Measurements from ENCODE around the gene REC114.
"Not testable (repeated sequence)": the region's sequence is repeated elsewhere in the genome, so short reads cannot be mapped to it uniquely, and the experiment has no call there.

REC114 gene

GRCh38 chr15:73442968-73443367, at the start of gene REC114:
Gene REC114, plus strand, starts transcription at chr15:73443164. Its CDS starts 22 bp downstream, at chr15:73443186.
- Histone ChIP-seq H3K36me3 (ENCODE audit: insufficient read depth, low read length) (no peaks in the 10 kb centered on the region), H3K27me3 (ENCODE audit: insufficient read depth, low read length) (peaks cover 83% of the 10 kb centered on the region), H3K4me3 (ENCODE audit: low read depth, low read length) (no peak within 1 kb of the TSS), H3K4me1 (ENCODE audit: control insufficient read depth, insufficient read depth, low read length, unreplicated experiment) (no peaks in the 10 kb centered on the region), H2AFZ (ENCODE audit: low read length, unreplicated experiment) (no peak within 1 kb of the TSS), H3K79me2 (ENCODE audit: control insufficient read depth, insufficient read depth, low read length, unreplicated experiment) (no peaks in the 10 kb centered on the region), H3K27ac (ENCODE audit: low read depth, low read length) (no peak within 1 kb of the TSS)

- Histone ChIP-seq H3K4me1 (ENCODE audit: control insufficient read depth, insufficient read depth, low read length, unreplicated experiment) (peaks cover 13% of the 10 kb centered on the region), H2AFZ (ENCODE audit: low read length, unreplicated experiment) (no peak overlapping the region), H3K27me3 (ENCODE audit: insufficient read depth, low read length) (peaks cover 26% of the 10 kb centered on the region), H3K4me3 (ENCODE audit: low read depth, low read length) (no peak overlapping the region), H3K36me3 (ENCODE audit: insufficient read depth, low read length) (no peaks in the 10 kb centered on the region), H3K27ac (ENCODE audit: low read depth, low read length) (no peak overlapping the region), H3K79me2 (ENCODE audit: control insufficient read depth, insufficient read depth, low read length, unreplicated experiment) (no peaks in the 10 kb centered on the region)
Observed at GRCh38 chr15:73393336-73393735, 49.6 kb upstream of the REC114 start.

- no peak overlapping the region for H2AFZ ChIP-seq (ENCODE audit: low read length, unreplicated experiment)
- H3K27me3 ChIP-seq (ENCODE audit: insufficient read depth, low read length) = peaks cover 26% of the 10 kb centered on the region
- H3K27ac ChIP-seq (ENCODE audit: low read depth, low read length) = no peak overlapping the region
- no peaks in the 10 kb centered on the region for H3K79me2 ChIP-seq (ENCODE audit: control insufficient read depth, insufficient read depth, low read length, unreplicated experiment)
- H3K4me1 ChIP-seq (ENCODE audit: control insufficient read depth, insufficient read depth, low read length, unreplicated experiment) = peaks cover 7% of the 10 kb centered on the region
- H3K36me3 ChIP-seq (ENCODE audit: insufficient read depth, low read length) = no peaks in the 10 kb centered on the region
- no peak overlapping the region for H3K4me3 ChIP-seq (ENCODE audit: low read depth, low read length)
Observed at GRCh38 chr15:73394782-73395181, 48.2 kb upstream of the REC114 start.

- H3K36me3 ChIP-seq (ENCODE audit: insufficient read depth, low read length) = no peaks in the 10 kb centered on the region
- no peak overlapping the region for H3K4me3 ChIP-seq (ENCODE audit: low read depth, low read length)
- peaks cover 26% of the 10 kb centered on the region for H3K27me3 ChIP-seq (ENCODE audit: insufficient read depth, low read length)
- H3K79me2 ChIP-seq (ENCODE audit: control insufficient read depth, insufficient read depth, low read length, unreplicated experiment) = no peaks in the 10 kb centered on the region
- H3K4me1 ChIP-seq (ENCODE audit: control insufficient read depth, insufficient read depth, low read length, unreplicated experiment) = peaks cover 1% of the 10 kb centered on the region
- H2AFZ ChIP-seq (ENCODE audit: low read length, unreplicated experiment) = no peak overlapping the region
- no peak overlapping the region for H3K27ac ChIP-seq (ENCODE audit: low read depth, low read length)
Observed at GRCh38 chr15:73395671-73396070, 47.3 kb upstream of the REC114 start.

GRCh38 chr15:73397461-73397860, 45.5 kb upstream of the REC114 start:
- Histone ChIP-seq H3K36me3 (ENCODE audit: insufficient read depth, low read length) (no peaks in the 10 kb centered on the region), H3K4me3 (ENCODE audit: low read depth, low read length) (no peak overlapping the region), H3K4me1 (ENCODE audit: control insufficient read depth, insufficient read depth, low read length, unreplicated experiment) (peaks cover 4% of the 10 kb centered on the region), H2AFZ (ENCODE audit: low read length, unreplicated experiment) (no peak overlapping the region), H3K27me3 (ENCODE audit: insufficient read depth, low read length) (peaks cover 26% of the 10 kb centered on the region), H3K79me2 (ENCODE audit: control insufficient read depth, insufficient read depth, low read length, unreplicated experiment) (no peaks in the 10 kb centered on the region), H3K27ac (ENCODE audit: low read depth, low read length) (no peak overlapping the region)

GRCh38 chr15:73398861-73399260, 44.1 kb upstream of the REC114 start:
- Histone ChIP-seq H3K27ac (ENCODE audit: low read depth, low read length) (no peak overlapping the region), H3K4me3 (ENCODE audit: low read depth, low read length) (no peak overlapping the region), H3K79me2 (ENCODE audit: control insufficient read depth, insufficient read depth, low read length, unreplicated experiment) (no peaks in the 10 kb centered on the region), H3K27me3 (ENCODE audit: insufficient read depth, low read length) (peaks cover 13% of the 10 kb centered on the region), H3K4me1 (ENCODE audit: control insufficient read depth, insufficient read depth, low read length, unreplicated experiment) (peaks cover 7% of the 10 kb centered on the region), H3K36me3 (ENCODE audit: insufficient read depth, low read length) (no peaks in the 10 kb centered on the region), H2AFZ (ENCODE audit: low read length, unreplicated experiment) (no peak overlapping the region)

GRCh38 chr15:73400222-73400621, 42.7 kb upstream of the REC114 start:
- H2AFZ ChIP-seq (ENCODE audit: low read length, unreplicated experiment); H3K4me1 ChIP-seq (ENCODE audit: control insufficient read depth, insufficient read depth, low read length, unreplicated experiment); H3K27me3 ChIP-seq (ENCODE audit: insufficient read depth, low read length); H3K36me3 ChIP-seq (ENCODE audit: insufficient read depth, low read length); H3K79me2 ChIP-seq (ENCODE audit: control insufficient read depth, insufficient read depth, low read length, unreplicated experiment); H3K4me3 ChIP-seq (ENCODE audit: low read depth, low read length); H3K27ac ChIP-seq (ENCODE audit: low read depth, low read length): not testable (repeated sequence)

- Histone ChIP-seq H3K27me3 (ENCODE audit: insufficient read depth, low read length) (peaks cover 7% of the 10 kb centered on the region), H2AFZ (ENCODE audit: low read length, unreplicated experiment) (no peak overlapping the region), H3K4me3 (ENCODE audit: low read depth, low read length) (no peak overlapping the region), H3K79me2 (ENCODE audit: control insufficient read depth, insufficient read depth, low read length, unreplicated experiment) (no peaks in the 10 kb centered on the region), H3K4me1 (ENCODE audit: control insufficient read depth, insufficient read depth, low read length, unreplicated experiment) (peaks cover 7% of the 10 kb centered on the region), H3K27ac (ENCODE audit: low read depth, low read length) (no peak overlapping the region), H3K36me3 (ENCODE audit: insufficient read depth, low read length) (no peaks in the 10 kb centered on the region)
Observed at GRCh38 chr15:73403171-73403570, 39.8 kb upstream of the REC114 start.

GRCh38 chr15:73414876-73415275, 28.1 kb upstream of the REC114 start:
- Histone ChIP-seq H3K4me3 (ENCODE audit: low read depth, low read length) (no peak overlapping the region), H2AFZ (ENCODE audit: low read length, unreplicated experiment) (no peak overlapping the region), H3K4me1 (ENCODE audit: control insufficient read depth, insufficient read depth, low read length, unreplicated experiment) (no peaks in the 10 kb centered on the region), H3K27ac (ENCODE audit: low read depth, low read length) (no peak overlapping the region), H3K79me2 (ENCODE audit: control insufficient read depth, insufficient read depth, low read length, unreplicated experiment) (no peaks in the 10 kb centered on the region), H3K36me3 (ENCODE audit: insufficient read depth, low read length) (no peaks in the 10 kb centered on the region), H3K27me3 (ENCODE audit: insufficient read depth, low read length) (peaks cover 47% of the 10 kb centered on the region)

GRCh38 chr15:73424506-73424905, 18.5 kb upstream of the REC114 start:
- H3K4me1 ChIP-seq (ENCODE audit: control insufficient read depth, insufficient read depth, low read length, unreplicated experiment) = no peaks in the 10 kb centered on the region

GRCh38 chr15:73425510-73425909, 17.5 kb upstream of the REC114 start:
- H3K27ac ChIP-seq (ENCODE audit: low read depth, low read length) = no peak overlapping the region
- no peaks in the 10 kb centered on the region for H3K36me3 ChIP-seq (ENCODE audit: insufficient read depth, low read length)
- no peaks in the 10 kb centered on the region for H3K4me1 ChIP-seq (ENCODE audit: control insufficient read depth, insufficient read depth, low read length, unreplicated experiment)
- peaks cover 72% of the 10 kb centered on the region for H3K27me3 ChIP-seq (ENCODE audit: insufficient read depth, low read length)
- H3K4me3 ChIP-seq (ENCODE audit: low read depth, low read length) = no peak overlapping the region
- no peak overlapping the region for H2AFZ ChIP-seq (ENCODE audit: low read length, unreplicated experiment)
- H3K79me2 ChIP-seq (ENCODE audit: control insufficient read depth, insufficient read depth, low read length, unreplicated experiment) = no peaks in the 10 kb centered on the region

More at GRCh38 chr15:73424506-73424905, 18.5 kb upstream of the REC114 start:
- Histone ChIP-seq H3K36me3 (ENCODE audit: insufficient read depth, low read length) (no peaks in the 10 kb centered on the region), H3K27ac (ENCODE audit: low read depth, low read length) (no peak overlapping the region), H2AFZ (ENCODE audit: low read length, unreplicated experiment) (no peak overlapping the region), H3K4me3 (ENCODE audit: low read depth, low read length) (no peak overlapping the region), H3K79me2 (ENCODE audit: control insufficient read depth, insufficient read depth, low read length, unreplicated experiment) (no peaks in the 10 kb centered on the region), H3K27me3 (ENCODE audit: insufficient read depth, low read length) (peaks cover 63% of the 10 kb centered on the region)

All from ACC112 (cell line).